ENCODE measurements around the gene STMN1.

STMN1 gene

GRCh38 chr1:25891606-25892005 is 14.6 kb downstream of the STMN1 start:
- no peak for DNase-seq (ENCODE audit: low read depth)

GRCh38 chr1:25890239-25891034 is 15.8 kb downstream of the STMN1 start:
- DNase-seq (ENCODE audit: low read depth) = no peak

GRCh38 chr1:25889470-25889869 is 16.7 kb downstream of the STMN1 start:
- DNase-seq (ENCODE audit: low read depth) = no peak

- DNase-seq (ENCODE audit: low read depth) = no peak
Measured at GRCh38 chr1:25888426-25888987, 17.7 kb downstream of the STMN1 start.

- DNase-seq (ENCODE audit: low read depth) = no peak
Measured at GRCh38 chr1:25885602-25886001, 20.6 kb downstream of the STMN1 start.

GRCh38 chr1:25881266-25881665 is 25.0 kb downstream of the STMN1 start:
- no peak for DNase-seq (ENCODE audit: low read depth)

GRCh38 chr1:25880518-25880917 is 25.7 kb downstream of the STMN1 start:
- DNase-seq (ENCODE audit: low read depth) = no peak

- DNase-seq (ENCODE audit: low read depth) = no peak
Measured at GRCh38 chr1:25879675-25880074, 26.5 kb downstream of the STMN1 start.

- no peak for DNase-seq (ENCODE audit: low read depth)
Measured at GRCh38 chr1:25878690-25879089, 27.5 kb downstream of the STMN1 start.

- no peak for DNase-seq (ENCODE audit: low read depth)
Measured at GRCh38 chr1:25877155-25877554, 29.1 kb downstream of the STMN1 start.

GRCh38 chr1:25876693-25877077 is 29.5 kb downstream of the STMN1 start:
- no peak for DNase-seq (ENCODE audit: low read depth)

GRCh38 chr1:25875856-25876692 is 30.1 kb downstream of the STMN1 start:
- DNase-seq (ENCODE audit: low read depth) = no peak

- DNase-seq (ENCODE audit: low read depth) = no peak
Measured at GRCh38 chr1:25875154-25875855, 30.9 kb downstream of the STMN1 start, which contains the start of gene PAQR7. PAQR7 (minus strand) TSS chr1:25875708; CDS start chr1:25863839, 11,869 bp downstream.

- DNase-seq (ENCODE audit: low read depth) = no peak
Measured at GRCh38 chr1:25874635-25875153, 31.5 kb downstream of the STMN1 start.

GRCh38 chr1:25874209-25874608 is 32.0 kb downstream of the STMN1 start:
- no peak for DNase-seq (ENCODE audit: low read depth)

- DNase-seq (ENCODE audit: low read depth) = no peak
Measured at GRCh38 chr1:25873120-25873519, 33.1 kb downstream of the STMN1 start.

- DNase-seq (ENCODE audit: low read depth) = no peak
Measured at GRCh38 chr1:25872713-25873112, 33.5 kb downstream of the STMN1 start.

- DNase-seq (ENCODE audit: low read depth) = no peak
Measured at GRCh38 chr1:25871704-25872494, 34.3 kb downstream of the STMN1 start.

- DNase-seq (ENCODE audit: low read depth) = no peak
Measured at GRCh38 chr1:25871086-25871703, 35.0 kb downstream of the STMN1 start.

GRCh38 chr1:25870614-25871013 is 35.6 kb downstream of the STMN1 start:
- no peak for DNase-seq (ENCODE audit: low read depth)
